Endothelial cell of umbilical vein (primary cell): ENCODE data around the gene TEAD4. TPM values are rescaled to one million over a fixed set of nuclear protein-coding genes. Genes with fewer than 3 reads are reported as not detected.

Source experiments
- Bru-seq: library from RNA; stranded (reverse); fragments of 400-500 nt; gene quantifications from one replicate; lab custom pipeline; 2021; lab: Mats Ljungman, UMichigan
- BruChase-seq, 2 experiments: library from RNA; stranded (reverse); fragments of 400-500 nt; gene quantifications; one replicate each; lab custom pipeline; 2021; lab: Mats Ljungman, UMichigan
- BruUV-seq: library from RNA; stranded (reverse); fragments of 400-500 nt; replicated peaks from 2 replicates; lab custom pipeline; 2021; lab: Mats Ljungman, UMichigan
- CTCF ChIA-PET: fragments of 300-600, 350-600 bp; sonication (Branson Sonifier 250); formaldehyde crosslinking; loops from one replicate; lab custom pipeline; 2021; ENCODE audit warnings: antibody characterized with exemption, inconsistent platforms; lab: Charles Lee
- POLR2A ChIA-PET: fragments of 300-600, 350-600 bp; sonication (Branson Sonifier 250); formaldehyde crosslinking; loops from one replicate; lab custom pipeline; 2021; ENCODE audit warnings: antibody characterized with exemption, inconsistent platforms; lab: Charles Lee
- DNase-seq: peaks from one replicate; pipeline ENCODE4 v3.0.0-alpha.2; 2011; ENCODE audit warnings: low read depth, low spot score
- FAIRE-seq: peaks from 2 replicates; lab custom pipeline; 2011; peaks lifted over from hg19 to GRCh38; lab: Jason Lieb, UNC
- H2AFZ ChIP-seq: 2 replicates; pipeline ENCODE4 v1.6.0; 2012; ENCODE audit warnings: low read depth, low read length, control low read depth, inconsistent platforms
- H3K27ac ChIP-seq: 2 replicates; pipeline ENCODE4 v1.5.1; 2011; ENCODE audit warnings: low read depth, mild to moderate bottlenecking, control low read depth, low read length, moderate library complexity; ENCODE audit not compliant: insufficient read depth
- H3K27me3 ChIP-seq, 2 experiments: 2 replicates each; pipeline versions ENCODE4 v1.6.0 to v1.6.1; 2011; ENCODE audit warnings: low read length in 2 of 2, mixed read lengths in 1 of 2; ENCODE audit not compliant: control insufficient read depth in 2 of 2, insufficient read depth in 2 of 2
- H3K36me3 ChIP-seq, 2 experiments: 2 replicates in 1 of 2; 3 replicates in 1 of 2; pipeline ENCODE4 v1.5.1; 2011; ENCODE audit warnings: low read length in 2 of 2, mild to moderate bottlenecking in 1 of 2, moderate library complexity in 1 of 2; ENCODE audit not compliant: control insufficient read depth in 2 of 2, insufficient read depth in 2 of 2; ENCODE audit errors: extremely low read depth in 1 of 2
- H3K4me1 ChIP-seq: 3 replicates; pipeline ENCODE4 v1.5.1; 2011; ENCODE audit warnings: mild to moderate bottlenecking, low read length; ENCODE audit not compliant: control insufficient read depth, insufficient read depth; ENCODE audit errors: extremely low read depth
- H3K4me2 ChIP-seq: 2 replicates; pipeline ENCODE4 v1.6.1; 2011; ENCODE audit warnings: low read length, control low read depth, mixed read lengths; ENCODE audit not compliant: insufficient read depth
- H3K4me3 ChIP-seq, 3 experiments: fragments of 200-600 bp in 1 of 3; sonication (generic), shearing (Covaris generic) in 1 of 3; replicated peaks in 1 of 3; 2 replicates each; pipeline ENCODE4 v1.5.1; 2011 to 2016; ENCODE audit warnings: control low read depth in 3 of 3, low read length in 3 of 3, mild to moderate bottlenecking in 2 of 3, inconsistent platforms in 1 of 3, low read depth in 1 of 3, moderate library complexity in 1 of 3; ENCODE audit not compliant: insufficient read depth in 1 of 3
- H3K79me2 ChIP-seq: 2 replicates; pipeline ENCODE4 v1.6.0; 2012; ENCODE audit warnings: low read length, inconsistent platforms; ENCODE audit not compliant: control insufficient read depth, insufficient read depth
- H3K9ac ChIP-seq: replicated peaks from 2 replicates; pipeline ENCODE3; 2011; ENCODE audit warnings: low read length, control low read depth; ENCODE audit not compliant: insufficient read depth; ENCODE audit errors: extremely low read depth
- H3K9me1 ChIP-seq: replicated peaks from 3 replicates; pipeline ENCODE4 v1.6.0; 2011; ENCODE audit warnings: mild to moderate bottlenecking, low read length; ENCODE audit not compliant: control insufficient read depth, insufficient read depth; ENCODE audit errors: extremely low read depth
- H3K9me3 ChIP-seq: replicated peaks from 2 replicates; pipeline ENCODE4 v1.5.1; 2012; ENCODE audit warnings: low read length, inconsistent platforms; ENCODE audit not compliant: control insufficient read depth, insufficient read depth
- H4K20me1 ChIP-seq: replicated peaks from 2 replicates; pipeline ENCODE3; 2011; ENCODE audit warnings: mild to moderate bottlenecking, low read length; ENCODE audit not compliant: control insufficient read depth, insufficient read depth; ENCODE audit errors: extremely low read depth
- CTCF ChIP-seq, 2 donors: IDR thresholded peaks; 1 replicate in 1 of 2; 2 replicates in 1 of 2; pipeline ENCODE4 v1.5.1; 2011; ENCODE audit warnings: low read length in 2 of 2, mild to moderate bottlenecking in 2 of 2, moderate library complexity in 2 of 2, control low read depth in 1 of 2, inconsistent platforms in 1 of 2, low read depth in 1 of 2; ENCODE audit not compliant: insufficient read depth in 1 of 2; ENCODE audit errors: extremely low read depth in 1 of 2
- EZH2 ChIP-seq: IDR thresholded peaks from 2 replicates; pipeline ENCODE4 v1.6.1; 2012; ENCODE audit warnings: borderline replicate concordance, low read depth, mild to moderate bottlenecking, moderate library complexity, low read length, inconsistent platforms; ENCODE audit not compliant: severe bottlenecking
- FOS ChIP-seq: IDR thresholded peaks from 2 replicates; pipeline ENCODE4 v1.6.1; 2011; ENCODE audit warnings: mild to moderate bottlenecking, low read length, moderate library complexity, borderline replicate concordance; ENCODE audit not compliant: insufficient read depth
- GATA2 ChIP-seq: IDR thresholded peaks from 2 replicates; pipeline ENCODE4 v1.7.0; 2011; ENCODE audit warnings: low read depth, mild to moderate bottlenecking, moderate library complexity, mixed read lengths, low read length; ENCODE audit not compliant: insufficient read length, insufficient read depth
- JUN ChIP-seq: IDR thresholded peaks from 2 replicates; pipeline ENCODE4 v1.6.1; 2011; ENCODE audit warnings: borderline replicate concordance, low read depth; ENCODE audit not compliant: insufficient read length, insufficient read depth
- MYC ChIP-seq: IDR thresholded peaks from one replicate; pipeline ENCODE4 v1.6.1; 2011; ENCODE audit warnings: mild to moderate bottlenecking, low read depth, low read length
- POLR2A ChIP-seq: IDR thresholded peaks from 2 replicates; pipeline ENCODE4 v1.6.1; 2012; ENCODE audit warnings: low read depth, mild to moderate bottlenecking, control low read depth, low read length
- POLR2AphosphoS5 ChIP-seq: IDR thresholded peaks from 2 replicates; pipeline ENCODE4 v1.6.1; 2012; ENCODE audit warnings: low read depth, mild to moderate bottlenecking, control low read depth, low read length, moderate library complexity; ENCODE audit not compliant: insufficient read depth
- dilution Hi-C: fragments of 300-500 bp; cut with MboI; formaldehyde crosslinking; loops from one replicate; pipeline ENCODE4 v1.15.0; 2019; ENCODE audit warnings: low sequenced_read_pairs; ENCODE audit not compliant: extremely low pct_ligation_motif_present
- intact Hi-C: fragments of 100-400 bp; cut with micrococcal nuclease; formaldehyde crosslinking; loops from one replicate; pipeline ENCODE4 v1.10.0; 2022
- long read RNA-seq: library from polyadenylated mRNA; stranded (forward); transcript quantifications from one replicate; pipeline ENCODE4 v2.0.0, GENCODE V29; 2021
- polyA minus RNA-seq, 3 experiments: library from RNA; depleted of rRNA, polyadenylated mRNA; stranded (reverse); fragments of >200 nt; gene quantifications; 1 replicate in 1 of 3; 2 replicates in 2 of 3; pipeline ENCODE4 v1.2.3, GENCODE V29; 2011
- polyA plus RNA-seq, 4 experiments: library from polyadenylated mRNA; depleted of rRNA in 3 of 4; stranded (reverse) in 3 of 4; unstranded in 1 of 4; fragments of >200 nt; gene quantifications; 2 replicates each; pipeline versions ENCODE4 v1.2.1 to v1.2.3, GENCODE V29; 2011 to 2012; ENCODE audit warnings: missing spikeins in 1 of 4
- total RNA-seq: library from RNA; stranded (reverse); gene quantifications from 2 replicates; pipeline ENCODE4 v1.2.3, GENCODE V29; 2021
- TF ChIP-seq, protein P1 (sequence below): IDR thresholded peaks from 2 replicates; pipeline ENCODE4 v1.6.1; 2011; ENCODE audit not compliant: insufficient read depth, insufficient read length

Gene TEAD4
- total RNA-seq (39.4 and 46.0 TPM in 2 replicates), polyA plus RNA-seq (34.4 and 38.4 TPM in 2 replicates), polyA minus RNA-seq (20.7 and 22.7 TPM in 2 replicates), Bru-seq, nascent RNA (percentile 69 among the genes with signal in this experiment), BruChase-seq, experiment 1, labeled RNA remaining after a 6-hour chase (percentile 75 among the genes with signal in this experiment), BruChase-seq, experiment 2, labeled RNA remaining after a 2-hour chase (percentile 74 among the genes with signal in this experiment)
- 37.7 and 40.5 TPM in 2 replicates for polyA plus RNA-seq (2011; cell fraction: cytosol; rRNA removed)
- 28.5 and 31.2 TPM in 2 replicates for polyA plus RNA-seq (2011; cell fraction: nucleus; rRNA removed)
- polyA plus RNA-seq (2012), result 34.3 and 48.3 TPM in 2 replicates
- polyA minus RNA-seq (2011; cell fraction: cytosol; rRNA and poly(A)+ RNA removed), result 31.2 TPM
- polyA minus RNA-seq (2011; cell fraction: nucleus; rRNA and poly(A)+ RNA removed), result 8.4 and 17.5 TPM in 2 replicates
- long read RNA-seq, transcript TEAD4-202 (13 exons, 1,690 nt), result major isoform, 26 of 61 reads
- long read RNA-seq, partial matches to known transcripts, result 22 of 61 reads
- long read RNA-seq, other reads (novel, unspliced or antisense), result 11 of 61 reads

DNA sequence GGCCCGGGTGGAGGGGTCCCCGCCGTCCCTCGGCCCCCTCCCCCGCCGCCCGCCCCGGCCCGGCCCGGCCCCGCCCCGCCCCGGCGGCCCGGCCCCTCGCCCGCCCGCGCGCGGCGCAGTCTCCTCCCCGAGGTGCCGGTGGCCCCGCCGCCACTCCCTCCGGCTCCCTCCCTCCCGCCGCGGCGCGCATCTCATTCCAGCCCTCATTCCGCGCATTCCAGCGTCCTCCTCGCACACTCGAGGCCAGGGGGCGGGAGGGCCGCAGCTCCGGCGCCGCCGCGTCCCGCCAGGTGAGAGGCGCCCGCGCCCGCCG, at the start of gene TEAD4:
TEAD4 (plus strand) TSS at position 206 of the 313 bp plus-strand sequence.
- H3K36me3 ChIP-seq, result no peaks in the 10 kb centered on the region
- ChIA-PET POLR2A (no interaction called here), CTCF (interaction anchor here (0.5 to 2.3 kb wide), 5 partner anchors 74 to 1310 kb away, joined by 3 to 6 read pairs (median 4); no protein-coding TSS in a partner anchor)
- peak within 1 kb of the TSS; percentile 69 for H3K27ac ChIP-seq
- FAIRE-seq (no peak), DNase-seq (peak; percentile 45)
- no peaks in the 10 kb centered on the region for H3K27me3 ChIP-seq
- no TSS peak for BruUV-seq
- TF ChIP-seq JUN, result no peak
- TF ChIP-seq, protein P1, sequence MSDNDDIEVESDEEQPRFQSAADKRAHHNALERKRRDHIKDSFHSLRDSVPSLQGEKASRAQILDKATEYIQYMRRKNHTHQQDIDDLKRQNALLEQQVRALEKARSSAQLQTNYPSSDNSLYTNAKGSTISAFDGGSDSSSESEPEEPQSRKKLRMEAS, result no peak
- peak; percentile 71 for TF ChIP-seq POLR2AphosphoS5
- TF ChIP-seq POLR2A, result peak; percentile 52
- TF ChIP-seq GATA2, result no peak
- TF ChIP-seq FOS, result no peak
- TF ChIP-seq MYC, result no peak
- no peak for TF ChIP-seq CTCF (IDR thresholded peaks at IDR 0.05; ENCODE audit: extremely low read depth in 1 of 2, insufficient read depth in 1 of 2, low read depth in 1 of 2, low read length in 2 of 2)
- no peak for TF ChIP-seq EZH2
- H3K9me3 ChIP-seq, result no peaks in the 10 kb centered on the region
- H3K4me3 ChIP-seq, result peak within 1 kb of the TSS; percentile 65 to 75 (median 68)
- H3K4me1 ChIP-seq, result peaks cover 42% of the 10 kb centered on the region
- dilution Hi-C loops (no loop called here), intact Hi-C loops (loop anchor here (2.0 to 5.0 kb wide), 2 partner anchors 56 to 112 kb away; no protein-coding TSS in a partner anchor)
- H4K20me1 ChIP-seq, result no peaks in the 10 kb centered on the region
- peaks cover 32% of the 10 kb centered on the region for H3K79me2 ChIP-seq
- peak within 1 kb of the TSS; percentile 88 for H3K4me2 ChIP-seq
- H3K9me1 ChIP-seq, result no peaks in the 10 kb centered on the region
- peak within 1 kb of the TSS; percentile 71 for H3K9ac ChIP-seq
- peak within 1 kb of the TSS; percentile 75 for H2AFZ ChIP-seq
